OCI-LY1 (cell line): ENCODE measurements around the gene KLHL29.

ENCODE experiments used
- CTCF ChIP-seq: fragments of 200-600 bp; sonication (generic), shearing (Covaris generic); IDR thresholded peaks from 2 replicates; pipeline ENCODE4 v1.5.1; 2017; ENCODE audit warnings: mild to moderate bottlenecking, antibody characterized with exemption, low read length, moderate library complexity, mixed read lengths
- EZH2 ChIP-seq: fragments of 200-600 bp; sonication (generic), shearing (Covaris generic); IDR thresholded peaks from 2 replicates; pipeline ENCODE4 v1.8.0; 2017; ENCODE audit warnings: borderline replicate concordance, mixed run types, mild to moderate bottlenecking, antibody characterized with exemption, low read length, moderate library complexity, mixed read lengths

GRCh38 chr2:23433282-23433681 lies 48.3 kb downstream of the KLHL29 start:
- TF ChIP-seq CTCF (no peak), EZH2 (no peak)
